PFSK-1 (cell line): ENCODE data around the gene ISL2.

Experiments
- POLR2AphosphoS5 ChIP-seq: IDR thresholded peaks from 2 replicates; pipeline ENCODE4 v1.6.1; 2012; ENCODE audit warnings: low read depth, mild to moderate bottlenecking, control low read depth, low read length, moderate library complexity
- REST ChIP-seq, 2 experiments: IDR thresholded peaks; 2 replicates each; pipeline versions ENCODE4 v1.6.1 to v1.8.0; 2011 to 2012; ENCODE audit warnings: low read depth in 2 of 2, low read length in 2 of 2, control low read depth in 1 of 2, inconsistent platforms in 1 of 2, mild to moderate bottlenecking in 1 of 2, moderate library complexity in 1 of 2; ENCODE audit not compliant: insufficient read depth in 1 of 2
- TAF1 ChIP-seq: IDR thresholded peaks from 2 replicates; pipeline ENCODE4 v1.6.1; 2012; ENCODE audit warnings: low read length, control low read depth, borderline replicate concordance; ENCODE audit not compliant: insufficient read depth

GRCh38 chr15:76344893-76345582 is 8.5 kb downstream of the ISL2 start:
- TF ChIP-seq REST (IDR thresholded peaks at IDR 0.05; ENCODE audit: insufficient read depth in 1 of 2, low read depth in 2 of 2, low read length in 2 of 2): no peak
- TF ChIP-seq POLR2AphosphoS5: no peak
- no peak for TF ChIP-seq TAF1
